Kidney (tissue), 14 donors: ENCODE measurements around the gene TACC2. TPM values are rescaled to one million over a fixed set of nuclear protein-coding genes. Genes with fewer than 3 reads are reported as not detected.

Source experiments
- DNase-seq, 5 donors: peaks; one replicate each; pipeline ENCODE4 v3.0.0-alpha.2; 2013 to 2020
- FAIRE-seq: peaks from 2 replicates; lab custom pipeline; 2012; peaks lifted over from hg19 to GRCh38; lab: Jason Lieb, UNC
- H3K27ac ChIP-seq, 2 donors: one replicate each; pipeline ENCODE4 v1.7.0; 2013; ENCODE audit warnings: low read depth in 2 of 2, low read length in 2 of 2, inconsistent platforms in 1 of 2
- H3K27me3 ChIP-seq: one replicate; pipeline ENCODE4 v1.7.1; 2013; ENCODE audit warnings: low read length, inconsistent platforms; ENCODE audit not compliant: control insufficient read depth, insufficient read depth
- H3K36me3 ChIP-seq, 3 donors: one replicate each; pipeline versions ENCODE4 v1.7.0 to v1.7.1; 2013; ENCODE audit warnings: low read length in 3 of 3, control low read depth in 1 of 3, inconsistent platforms in 1 of 3; ENCODE audit not compliant: insufficient read depth in 3 of 3, control insufficient read depth in 2 of 3
- H3K4me1 ChIP-seq, 3 donors: one replicate each; pipeline versions ENCODE4 v1.7.0 to v1.7.1; 2013; ENCODE audit warnings: low read length in 3 of 3, inconsistent platforms in 1 of 3, low read depth in 1 of 3; ENCODE audit not compliant: control insufficient read depth in 2 of 3, insufficient read depth in 2 of 3
- H3K4me3 ChIP-seq, 3 donors: one replicate each; pipeline versions ENCODE4 v1.7.0 to v1.8.1; 2013; ENCODE audit warnings: low read length in 3 of 3, control low read depth in 1 of 3, inconsistent platforms in 1 of 3
- H3K9ac ChIP-seq, 3 donors: one replicate each; pipeline versions ENCODE4 v1.7.0 to v1.7.1; 2013; ENCODE audit warnings: low read length in 3 of 3, control low read depth in 1 of 3, inconsistent platforms in 1 of 3
- H3K9me3 ChIP-seq, 3 donors: one replicate each; pipeline versions ENCODE4 v1.7.0 to v1.7.1; 2013; ENCODE audit warnings: low read length in 3 of 3, control low read depth in 1 of 3, inconsistent platforms in 1 of 3; ENCODE audit not compliant: control insufficient read depth in 2 of 3, insufficient read depth in 1 of 3
- CTCF ChIP-seq: IDR thresholded peaks from 3 replicates; pipeline ENCODE4 v1.5.1; 2012; ENCODE audit warnings: mild to moderate bottlenecking, moderate library complexity, borderline replicate concordance; ENCODE audit not compliant: insufficient read depth; ENCODE audit errors: extremely low read depth
- intact Hi-C: fragments of 100-400 bp; cut with DNase I; formaldehyde crosslinking; loops from one replicate; pipeline ENCODE4 v1.11.1; 2022
- polyA plus RNA-seq: library from polyadenylated mRNA; stranded (reverse); fragments of 350-450 nt; fragmentation: Illumina TruSeq; extraction: RNeasy Lipid Tissue Mini Kit (QIAGEN cat#74804); gene quantifications from one replicate; pipeline ENCODE4 v1.2.3, GENCODE V29; 2014; ENCODE audit warnings: low read depth, low replicate concordance; ENCODE audit not compliant: insufficient read depth
- total RNA-seq: library from RNA; stranded (reverse); fragmentation: NEBNext Ultra II Directional; extraction: Animal tissue kit (Norgen Biotek cat#: 25700); gene quantifications from one replicate; pipeline ENCODE4 v1.2.1, GENCODE V29; 2021
- donor health status: control.
- donor health status: control.
- donor health status: control.
- donor health status: control.
- donor health status: control.
- donor health status: DM: yes; HTN: yes; CAD: no.
- donor health status: Normal renal cell carcinoma (clear cell type).

TACC2 gene
- total and polyA plus RNA-seq, 2 donors from 2014 or later, result 36.4 to 81.0 TPM

GRCh38 chr10:122264931-122265330 lies 276.0 kb downstream of the TACC2 start:
- Histone ChIP-seq H3K27ac (no peak overlapping the region), H3K4me1 (no peaks in the 10 kb centered on the region)
- intact Hi-C loops, result no loop called here

GRCh38 chr10:122265896-122266295 lies 276.9 kb downstream of the TACC2 start:
- FAIRE-seq (no peak), DNase-seq (peak in 4 of 5 donors; percentile 52 to 83 (median 68))
- Histone ChIP-seq H3K36me3 (peaks cover 0 to 2% (median 0%) of the 10 kb centered on the region in 3 donors), H3K27me3 (no peaks in the 10 kb centered on the region), H3K4me3 (no peak overlapping the region), H3K9me3 (no peaks in the 10 kb centered on the region), H3K9ac (no peak overlapping the region), H3K4me1 (no peaks in the 10 kb centered on the region), H3K27ac (no peak overlapping the region)
- intact Hi-C loops, result no loop called here
- no peak for TF ChIP-seq CTCF

More at GRCh38 chr10:122264931-122265330, 276.0 kb downstream of the TACC2 start:
- Histone ChIP-seq H3K27me3 (no peaks in the 10 kb centered on the region), H3K4me3 (no peak overlapping the region), H3K36me3 (peaks cover 0 to 2% (median 0%) of the 10 kb centered on the region in 3 donors), H3K9ac (no peak overlapping the region), H3K9me3 (no peaks in the 10 kb centered on the region)
- TF ChIP-seq CTCF, result no peak
- DNase-seq (peak in 1 of 5 donors; percentile 15), FAIRE-seq (no peak)

GRCh38 chr10:122267849-122268737 lies 279.1 kb downstream of the TACC2 start:
- H3K9me3 ChIP-seq, result no peaks in the 10 kb centered on the region
- FAIRE-seq (no peak), DNase-seq (peak in 3 of 5 donors; percentile 41 to 72 (median 63))
- no peak overlapping the region for H3K27ac ChIP-seq
- no peaks in the 10 kb centered on the region for H3K27me3 ChIP-seq
- H3K4me1 ChIP-seq, result no peaks in the 10 kb centered on the region
- no peak overlapping the region for H3K4me3 ChIP-seq
- peak; percentile 64 for TF ChIP-seq CTCF
- H3K36me3 ChIP-seq, result peaks cover 0 to 2% (median 0%) of the 10 kb centered on the region in 3 donors
- H3K9ac ChIP-seq, result no peak overlapping the region
- intact Hi-C loops, result no loop called here
